Fibroblast of lung (primary cell): ENCODE results near the gene ZCRB1. TPM values are rescaled to one million over a fixed set of nuclear protein-coding genes. Genes with fewer than 3 reads are reported as not detected.

Source experiments
- DNase-seq, 2 donors: peaks; one replicate each; pipeline versions ENCODE4 v3.0.0 to v3.0.0-alpha.2; 2010; ENCODE audit warnings: low read depth in 2 of 2
- H2AFZ ChIP-seq: 2 replicates; pipeline ENCODE4 v1.5.1; 2012; ENCODE audit warnings: low read length, control low read depth, inconsistent platforms
- H3K27ac ChIP-seq: 2 replicates; pipeline ENCODE4 v1.5.1; 2011; ENCODE audit warnings: low read length, control low read depth; ENCODE audit not compliant: insufficient read depth
- H3K27me3 ChIP-seq: 2 replicates; pipeline ENCODE4 v1.5.1; 2011; ENCODE audit warnings: mild to moderate bottlenecking, low read length; ENCODE audit not compliant: control insufficient read depth, insufficient read depth
- H3K36me3 ChIP-seq: 2 replicates; pipeline ENCODE4 v1.5.1; 2011; ENCODE audit warnings: low read length; ENCODE audit not compliant: control insufficient read depth, insufficient read depth
- H3K4me1 ChIP-seq: 2 replicates; pipeline ENCODE4 v1.5.1; 2011; ENCODE audit warnings: low read length; ENCODE audit not compliant: control insufficient read depth, insufficient read depth; ENCODE audit errors: extremely low read depth
- H3K4me2 ChIP-seq: 2 replicates; pipeline ENCODE4 v1.5.1; 2011; ENCODE audit warnings: low read length, control low read depth; ENCODE audit not compliant: insufficient read depth; ENCODE audit errors: extremely low read depth
- H3K4me3 ChIP-seq, 4 experiments: fragments of 200-600 bp in 1 of 4; sonication (generic) in 1 of 4; replicated peaks in 1 of 4; 2 replicates each; pipeline ENCODE4 v1.5.1; 2011 to 2016; ENCODE audit warnings: low read length in 4 of 4, low read depth in 3 of 4, mild to moderate bottlenecking in 3 of 4, control low read depth in 2 of 4, inconsistent platforms in 1 of 4, mixed read lengths in 1 of 4; ENCODE audit not compliant: insufficient read depth in 1 of 4; ENCODE audit errors: control extremely low read depth in 1 of 4
- H3K79me2 ChIP-seq: 2 replicates; pipeline ENCODE4 v1.5.1; 2012; ENCODE audit warnings: mild to moderate bottlenecking, low read length, inconsistent platforms; ENCODE audit not compliant: control insufficient read depth, insufficient read depth
- H3K9ac ChIP-seq: 2 replicates; pipeline ENCODE4 v1.5.1; 2011; ENCODE audit warnings: mild to moderate bottlenecking, low read length, control low read depth; ENCODE audit not compliant: insufficient read depth
- H3K9me3 ChIP-seq: 2 replicates; pipeline ENCODE4 v1.5.1; 2012; ENCODE audit warnings: low read depth, low read length; ENCODE audit not compliant: control insufficient read depth, insufficient read depth
- H4K20me1 ChIP-seq: 2 replicates; pipeline ENCODE4 v1.5.1; 2011; ENCODE audit warnings: low read length; ENCODE audit not compliant: control insufficient read depth, insufficient read depth; ENCODE audit errors: extremely low read depth
- EZH2 ChIP-seq: IDR thresholded peaks from 2 replicates; pipeline ENCODE4 v1.5.1; 2012; ENCODE audit warnings: low read length, control low read depth, mild to moderate bottlenecking; ENCODE audit errors: missing control alignments
- polyA plus RNA-seq, 2 donors: library from polyadenylated mRNA; depleted of rRNA in 1 of 2; stranded (reverse) in 1 of 2; unstranded in 1 of 2; fragments of >200 nt; gene quantifications; 2 replicates each; pipeline ENCODE4 v1.2.1, GENCODE V29; 2011 to 2012; ENCODE audit warnings: missing spikeins in 1 of 2
- total RNA-seq: library from RNA; depleted of rRNA; stranded (reverse); fragments of >200 nt; gene quantifications from 2 replicates; pipeline ENCODE4 v1.2.1, GENCODE V29; 2014
- TF ChIP-seq, protein P1 (sequence below), 2 donors: IDR thresholded peaks in 1 of 2; conservative IDR thresholded peaks in 1 of 2; 1 replicate in 1 of 2; 2 replicates in 1 of 2; pipeline ENCODE4 v1.5.1; 2011 to 2012; ENCODE audit warnings: low read length in 2 of 2, control low read depth in 1 of 2, inconsistent platforms in 1 of 2, low read depth in 1 of 2, mild to moderate bottlenecking in 1 of 2

ZCRB1 gene
- total and polyA plus RNA-seq, 2 donors (not counting 1 experiment from before 2014, with no cell fraction given) = 31.2 to 78.0 TPM

DNA sequence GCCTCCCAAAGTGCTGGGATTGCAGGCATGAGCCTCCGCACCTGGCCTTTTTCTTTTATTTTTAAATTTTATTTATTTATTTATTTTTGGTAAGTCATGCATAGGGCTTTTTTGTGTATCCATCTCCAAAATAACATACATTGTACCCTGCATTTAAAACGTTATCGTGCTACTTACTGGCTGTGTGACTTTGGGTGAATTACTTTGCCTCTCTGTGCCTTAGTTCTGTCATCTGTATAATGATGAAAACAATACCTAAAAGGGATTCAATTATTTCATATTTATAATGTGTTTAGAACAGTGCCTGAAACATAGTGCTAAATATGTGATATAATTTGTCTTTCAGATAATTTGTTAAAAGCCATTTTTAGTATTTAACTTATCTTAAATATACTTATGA, 19.6 kb downstream of the ZCRB1 start:
- no peak overlapping the region for H3K9ac ChIP-seq
- H3K4me3 ChIP-seq = no peak overlapping the region
- no peaks in the 10 kb centered on the region for H3K9me3 ChIP-seq
- no peaks in the 10 kb centered on the region for H3K79me2 ChIP-seq
- H3K4me1 ChIP-seq = no peaks in the 10 kb centered on the region
- no peak overlapping the region for H2AFZ ChIP-seq
- DNase-seq = no peak
- TF ChIP-seq, protein P1, sequence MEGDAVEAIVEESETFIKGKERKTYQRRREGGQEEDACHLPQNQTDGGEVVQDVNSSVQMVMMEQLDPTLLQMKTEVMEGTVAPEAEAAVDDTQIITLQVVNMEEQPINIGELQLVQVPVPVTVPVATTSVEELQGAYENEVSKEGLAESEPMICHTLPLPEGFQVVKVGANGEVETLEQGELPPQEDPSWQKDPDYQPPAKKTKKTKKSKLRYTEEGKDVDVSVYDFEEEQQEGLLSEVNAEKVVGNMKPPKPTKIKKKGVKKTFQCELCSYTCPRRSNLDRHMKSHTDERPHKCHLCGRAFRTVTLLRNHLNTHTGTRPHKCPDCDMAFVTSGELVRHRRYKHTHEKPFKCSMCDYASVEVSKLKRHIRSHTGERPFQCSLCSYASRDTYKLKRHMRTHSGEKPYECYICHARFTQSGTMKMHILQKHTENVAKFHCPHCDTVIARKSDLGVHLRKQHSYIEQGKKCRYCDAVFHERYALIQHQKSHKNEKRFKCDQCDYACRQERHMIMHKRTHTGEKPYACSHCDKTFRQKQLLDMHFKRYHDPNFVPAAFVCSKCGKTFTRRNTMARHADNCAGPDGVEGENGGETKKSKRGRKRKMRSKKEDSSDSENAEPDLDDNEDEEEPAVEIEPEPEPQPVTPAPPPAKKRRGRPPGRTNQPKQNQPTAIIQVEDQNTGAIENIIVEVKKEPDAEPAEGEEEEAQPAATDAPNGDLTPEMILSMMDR (conservative IDR thresholded peaks at IDR 0.05 in 1 of 2, IDR thresholded peaks at IDR 0.05 in 1 of 2; ENCODE audit: low read depth in 1 of 2, low read length in 2 of 2) = no peak
- no peak for TF ChIP-seq EZH2
- no peaks in the 10 kb centered on the region for H3K36me3 ChIP-seq
- H4K20me1 ChIP-seq = no peaks in the 10 kb centered on the region
- H3K4me2 ChIP-seq = no peak overlapping the region
- no peaks in the 10 kb centered on the region for H3K27me3 ChIP-seq
- no peak overlapping the region for H3K27ac ChIP-seq

GRCh38 chr12:42299392-42300308, 26.2 kb downstream of the ZCRB1 start:
- no peaks in the 10 kb centered on the region for H3K36me3 ChIP-seq
- no peaks in the 10 kb centered on the region for H3K9me3 ChIP-seq
- no peak overlapping the region for H3K9ac ChIP-seq
- H3K27me3 ChIP-seq = no peaks in the 10 kb centered on the region
- DNase-seq = peak; percentile 52 to 82
- no peaks in the 10 kb centered on the region for H4K20me1 ChIP-seq
- no peak for TF ChIP-seq EZH2
- TF ChIP-seq, protein P1 (conservative IDR thresholded peaks at IDR 0.05 in 1 of 2, IDR thresholded peaks at IDR 0.05 in 1 of 2; ENCODE audit: low read depth in 1 of 2, low read length in 2 of 2) = no peak
- H3K4me2 ChIP-seq = no peak overlapping the region
- no peak overlapping the region for H3K4me3 ChIP-seq
- H2AFZ ChIP-seq = no peak overlapping the region
- no peak overlapping the region for H3K27ac ChIP-seq
- H3K4me1 ChIP-seq = no peaks in the 10 kb centered on the region
- H3K79me2 ChIP-seq = no peaks in the 10 kb centered on the region

GRCh38 chr12:42298887-42299286, 27.0 kb downstream of the ZCRB1 start:
- no peaks in the 10 kb centered on the region for H3K9me3 ChIP-seq
- no peak overlapping the region for H3K9ac ChIP-seq
- H3K27me3 ChIP-seq = no peaks in the 10 kb centered on the region
- H3K79me2 ChIP-seq = no peaks in the 10 kb centered on the region
- no peaks in the 10 kb centered on the region for H3K4me1 ChIP-seq
- no peak for DNase-seq
- H3K27ac ChIP-seq = no peak overlapping the region
- no peak overlapping the region for H2AFZ ChIP-seq
- H3K36me3 ChIP-seq = no peaks in the 10 kb centered on the region
- H3K4me2 ChIP-seq = no peak overlapping the region
- H4K20me1 ChIP-seq = no peaks in the 10 kb centered on the region
- no peak overlapping the region for H3K4me3 ChIP-seq
- TF ChIP-seq EZH2 = no peak
- TF ChIP-seq, protein P1 (conservative IDR thresholded peaks at IDR 0.05 in 1 of 2, IDR thresholded peaks at IDR 0.05 in 1 of 2; ENCODE audit: low read depth in 1 of 2, low read length in 2 of 2) = no peak
